OCI-LY1 (cell line): ENCODE results near the gene CELF2.

Experiments
- H2AFZ ChIP-seq: fragments of 200-600 bp; sonication (generic), shearing (Covaris generic); 2 replicates; pipeline ENCODE4 v1.6.0; 2014; ENCODE audit warnings: antibody characterized with exemption, mild to moderate bottlenecking, low read length
- H3F3A ChIP-seq: fragments of 200-600 bp; sonication (generic), shearing (Covaris generic); 2 replicates; pipeline ENCODE4 v1.6.0; 2014; ENCODE audit warnings: mild to moderate bottlenecking, antibody characterized with exemption, low read length, moderate library complexity; ENCODE audit not compliant: insufficient read depth
- H3K27ac ChIP-seq: fragments of 200-600 bp; sonication (generic); 2 replicates; pipeline ENCODE4 v1.5.1; 2014; ENCODE audit warnings: low read length, mixed run types, mild to moderate bottlenecking, low read depth; ENCODE audit not compliant: poor library complexity, severe bottlenecking
- H3K27me3 ChIP-seq: fragments of 200-600 bp; sonication (generic); 2 replicates; pipeline ENCODE4 v1.6.0; 2014; ENCODE audit warnings: antibody characterized with exemption, mild to moderate bottlenecking, low read length, moderate library complexity; ENCODE audit not compliant: insufficient read depth
- H3K36me3 ChIP-seq: fragments of 200-600 bp; sonication (generic); 2 replicates; pipeline ENCODE4 v1.6.1; 2014; ENCODE audit warnings: mild to moderate bottlenecking, antibody characterized with exemption, low read length, moderate library complexity, mixed read lengths; ENCODE audit not compliant: insufficient read depth
- H3K4me1 ChIP-seq: fragments of 200-600 bp; sonication (generic); 2 replicates; pipeline ENCODE4 v1.5.1; 2014; ENCODE audit warnings: mild to moderate bottlenecking, low read length, moderate library complexity; ENCODE audit not compliant: insufficient read depth, severe bottlenecking
- H3K4me2 ChIP-seq: fragments of 200-600 bp; sonication (generic), shearing (Covaris generic); 2 replicates; pipeline ENCODE4 v1.6.1; 2014; ENCODE audit warnings: low read length
- H3K4me3 ChIP-seq: fragments of 200-600 bp; sonication (generic); 2 replicates; pipeline ENCODE4 v1.5.1; 2014; ENCODE audit warnings: low read length, low read depth, mild to moderate bottlenecking, mixed read lengths; ENCODE audit not compliant: poor library complexity, severe bottlenecking
- H3K79me2 ChIP-seq: fragments of 200-600 bp; shearing (Covaris generic); 2 replicates; pipeline ENCODE4 v1.6.1; 2016; ENCODE audit warnings: mixed run types, low read length, mixed read lengths; ENCODE audit not compliant: insufficient read depth
- H3K9ac ChIP-seq: fragments of 200-600 bp; sonication (generic), shearing (Covaris generic); 2 replicates; pipeline ENCODE4 v1.6.1; 2014; ENCODE audit warnings: mild to moderate bottlenecking, low read length, mixed read lengths
- H3K9me2 ChIP-seq: fragments of 200-600 bp; sonication (generic), shearing (Covaris generic); 2 replicates; pipeline ENCODE4 v1.6.1; 2014; ENCODE audit warnings: low read depth, mild to moderate bottlenecking, low read length, mixed read lengths
- H3K9me3 ChIP-seq: fragments of 200-600 bp; shearing (Covaris generic); 2 replicates; pipeline ENCODE4 v1.6.1; 2014; ENCODE audit warnings: low read length, mixed read lengths
- H4K20me1 ChIP-seq: fragments of 200-600 bp; sonication (generic), shearing (Covaris generic); 2 replicates; pipeline ENCODE4 v1.6.0; 2016; ENCODE audit warnings: mild to moderate bottlenecking, low read length; ENCODE audit not compliant: insufficient read depth
- CTCF ChIP-seq: fragments of 200-600 bp; sonication (generic), shearing (Covaris generic); IDR thresholded peaks from 2 replicates; pipeline ENCODE4 v1.5.1; 2017; ENCODE audit warnings: mild to moderate bottlenecking, antibody characterized with exemption, low read length, moderate library complexity, mixed read lengths
- EZH2 ChIP-seq: fragments of 200-600 bp; sonication (generic), shearing (Covaris generic); IDR thresholded peaks from 2 replicates; pipeline ENCODE4 v1.8.0; 2017; ENCODE audit warnings: borderline replicate concordance, mixed run types, mild to moderate bottlenecking, antibody characterized with exemption, low read length, moderate library complexity, mixed read lengths

The CELF2 gene

GRCh38 chr10:11064832-11065231, 47.2 kb downstream of the CELF2 start:
- TF ChIP-seq CTCF (no peak), EZH2 (no peak)
- no peaks in the 10 kb centered on the region for H3K9me2 ChIP-seq
- H3K27me3 ChIP-seq: no peaks in the 10 kb centered on the region
- no peak overlapping the region for H3K4me2 ChIP-seq
- no peak overlapping the region for H2AFZ ChIP-seq
- H3K9ac ChIP-seq: no peak overlapping the region
- no peaks in the 10 kb centered on the region for H3F3A ChIP-seq
- H3K9me3 ChIP-seq: no peaks in the 10 kb centered on the region
- H3K4me3 ChIP-seq: no peak overlapping the region
- no peaks in the 10 kb centered on the region for H3K4me1 ChIP-seq
- no peaks in the 10 kb centered on the region for H3K79me2 ChIP-seq
- no peaks in the 10 kb centered on the region for H4K20me1 ChIP-seq
- no peak overlapping the region for H3K27ac ChIP-seq
- no peaks in the 10 kb centered on the region for H3K36me3 ChIP-seq

GRCh38 chr10:11065567-11065966, 47.9 kb downstream of the CELF2 start:
- Histone ChIP-seq H3K27ac (no peak overlapping the region), H3K9me3 (no peaks in the 10 kb centered on the region), H3K36me3 (no peaks in the 10 kb centered on the region), H3K4me2 (no peak overlapping the region), H3K79me2 (no peaks in the 10 kb centered on the region), H3K4me1 (no peaks in the 10 kb centered on the region), H3F3A (no peaks in the 10 kb centered on the region), H3K9me2 (no peaks in the 10 kb centered on the region), H3K27me3 (no peaks in the 10 kb centered on the region), H3K9ac (no peak overlapping the region), H3K4me3 (no peak overlapping the region), H4K20me1 (no peaks in the 10 kb centered on the region), H2AFZ (no peak overlapping the region)
- TF ChIP-seq EZH2: no peak
- TF ChIP-seq CTCF: no peak

- H3K27ac ChIP-seq: no peak overlapping the region
- H3K9me2 ChIP-seq: no peaks in the 10 kb centered on the region
- no peaks in the 10 kb centered on the region for H3K9me3 ChIP-seq
- no peaks in the 10 kb centered on the region for H4K20me1 ChIP-seq
- TF ChIP-seq CTCF (no peak), EZH2 (no peak)
- no peak overlapping the region for H3K4me2 ChIP-seq
- H3K79me2 ChIP-seq: no peaks in the 10 kb centered on the region
- no peaks in the 10 kb centered on the region for H3K36me3 ChIP-seq
- H3K4me3 ChIP-seq: no peak overlapping the region
- no peaks in the 10 kb centered on the region for H3F3A ChIP-seq
- no peaks in the 10 kb centered on the region for H3K27me3 ChIP-seq
- no peak overlapping the region for H2AFZ ChIP-seq
- H3K4me1 ChIP-seq: no peaks in the 10 kb centered on the region
- no peak overlapping the region for H3K9ac ChIP-seq
These were observed 48.8 kb downstream of the CELF2 start for GRCh38 chr10:11066520-11066919.
